T-helper 2 cell treated with Interferon-gamma antibody and Interleukin-4, amounts not matched to agents 100 ng/mL and 5 ng/mL, for 36 hours (primary cell): ENCODE measurements around the gene CXCR3. TPM values are rescaled to one million over a fixed set of nuclear protein-coding genes. Genes with fewer than 3 reads are reported as not detected.

Source experiments
- intact Hi-C: fragments of 100-400 bp; cut with micrococcal nuclease; formaldehyde crosslinking; loops from one replicate; pipeline ENCODE4 v1.15.1; 2023
- total RNA-seq: library from RNA; stranded (reverse); gene quantifications from 2 replicates; pipeline ENCODE4 v1.2.3, GENCODE V29; 2022

The CXCR3 gene
- total RNA-seq, 1 donor from 2014 or later, result 35.1 TPM

DNA sequence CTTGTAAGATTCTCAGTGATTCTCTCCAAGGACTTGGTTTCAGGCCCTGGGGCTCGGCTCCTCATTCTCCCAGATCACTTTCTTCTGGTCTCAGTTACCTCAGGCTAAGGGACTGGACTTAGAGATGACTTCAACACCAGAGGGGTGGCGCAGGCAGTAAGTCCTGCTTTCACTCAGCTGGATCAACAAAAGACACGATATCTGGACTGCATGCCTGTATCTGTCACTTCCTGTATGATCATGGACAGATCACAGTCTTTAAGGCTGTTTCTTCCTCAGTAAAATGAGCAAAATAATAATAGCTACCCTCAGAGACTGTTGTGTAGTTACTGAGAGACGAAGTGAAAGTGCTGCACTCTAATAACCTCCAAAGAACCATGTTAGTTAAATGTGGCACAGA lies 19.5 kb upstream of the CXCR3 start:
- intact Hi-C loops, result no loop called here

DNA sequence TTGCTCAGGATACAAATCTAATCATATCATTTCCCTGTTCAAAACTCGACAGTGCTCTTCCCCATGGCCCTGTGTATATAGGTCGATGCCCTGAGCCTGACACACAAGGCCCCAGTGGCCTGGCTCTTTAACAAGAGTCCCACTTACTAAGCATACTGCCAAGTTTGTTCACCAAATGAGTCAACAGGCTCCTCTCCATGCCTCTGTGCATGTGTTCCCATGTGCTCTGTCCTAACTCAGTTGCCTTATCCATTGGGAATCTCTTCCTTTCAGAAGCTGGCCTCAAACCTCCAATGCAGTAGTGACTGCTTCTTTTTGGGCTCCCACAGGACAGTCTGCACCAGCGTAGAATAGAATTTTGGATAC lies 18.9 kb upstream of the CXCR3 start:
- intact Hi-C loops, result no loop called here

DNA sequence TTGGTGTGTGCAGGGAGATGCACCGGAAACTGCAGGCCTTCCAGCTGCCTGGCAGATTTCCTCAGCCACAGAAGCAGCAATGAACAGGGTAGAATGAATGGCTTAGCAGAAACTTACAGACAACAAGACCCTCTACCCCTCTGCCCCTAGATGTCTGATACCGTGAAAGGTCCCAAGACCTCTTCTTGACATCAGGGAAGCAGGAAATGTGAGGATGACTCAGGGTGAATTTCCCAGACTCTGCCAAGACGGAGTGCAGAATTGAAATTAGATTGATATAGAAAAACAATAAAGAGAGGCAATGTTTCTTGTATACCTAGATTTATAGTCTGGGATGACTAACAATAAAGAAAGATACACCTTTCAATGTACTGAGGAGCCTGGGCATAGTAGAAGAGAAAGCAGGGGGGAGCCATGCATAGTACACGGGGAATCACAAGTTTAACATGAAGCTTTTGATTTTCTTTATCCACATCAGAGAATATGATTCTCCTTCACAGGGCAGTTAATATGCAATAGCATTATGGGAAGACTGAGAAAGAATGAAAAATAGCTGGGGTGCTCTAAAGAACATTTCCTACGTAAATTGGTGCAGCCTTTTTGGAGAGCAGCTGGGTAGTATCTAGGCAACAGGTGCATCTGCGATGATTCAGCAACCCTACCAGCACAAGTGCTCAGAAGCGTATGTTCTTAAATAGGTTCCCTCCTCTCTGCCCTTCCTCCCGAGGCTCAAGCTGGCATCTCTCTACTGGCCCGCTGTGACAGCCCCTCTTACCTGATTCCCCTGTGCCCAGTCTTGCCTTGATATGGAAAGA lies 18.3 kb upstream of the CXCR3 start:
- intact Hi-C loops, result no loop called here

DNA sequence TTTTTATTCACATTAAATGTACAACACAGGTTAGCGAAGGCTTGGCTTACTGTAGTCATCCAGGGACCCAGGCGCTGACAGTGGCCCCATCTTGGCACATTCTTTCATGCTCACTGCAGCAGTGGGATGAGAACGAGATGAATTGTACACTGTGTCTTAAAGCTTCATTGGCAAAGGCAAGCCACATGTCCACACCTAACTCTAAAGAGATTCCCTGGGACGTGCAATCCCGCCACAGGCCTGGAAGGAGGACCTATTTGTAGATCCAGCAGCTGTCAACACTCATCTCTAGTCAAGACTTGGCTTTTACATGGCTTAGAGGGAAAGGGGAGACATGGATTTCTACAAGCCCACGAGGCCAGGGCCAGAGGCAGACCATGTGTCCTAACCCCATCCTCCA lies 16.1 kb upstream of the CXCR3 start:
- intact Hi-C loops, result no loop called here

DNA sequence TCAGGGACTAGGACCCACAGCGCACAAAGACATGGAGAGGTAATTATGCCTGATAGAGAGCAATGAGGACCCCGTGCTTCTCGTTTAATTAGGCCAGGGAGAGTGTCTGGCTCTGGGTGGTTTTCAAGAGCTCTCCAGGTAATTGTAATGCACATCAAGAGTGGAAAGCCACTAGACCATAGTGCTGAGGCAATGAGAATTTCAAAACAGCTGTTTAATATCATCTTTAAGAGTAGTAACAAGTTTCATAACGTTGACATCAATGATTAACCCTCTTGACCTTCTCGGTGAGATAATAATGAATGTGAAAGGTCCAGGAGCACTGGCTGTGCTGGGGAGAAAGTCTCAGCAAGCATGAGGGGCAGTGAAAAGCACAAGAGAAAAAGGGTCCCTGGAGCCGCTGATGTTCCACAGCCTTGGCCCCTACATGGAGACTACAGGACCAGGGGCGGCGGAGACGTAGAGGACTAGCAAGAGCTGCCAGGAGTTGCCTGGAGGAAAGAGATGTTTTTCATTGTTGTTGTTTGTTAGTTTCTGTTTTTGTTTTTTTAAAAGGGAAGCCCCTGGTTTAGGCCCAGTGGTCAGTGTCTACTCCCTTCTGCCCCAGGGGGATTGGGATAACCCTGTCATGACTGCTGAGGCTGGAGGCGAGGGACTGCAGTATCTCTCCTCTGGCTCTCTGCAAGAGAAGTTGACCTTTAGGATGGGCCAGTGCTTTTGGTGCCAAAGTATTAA lies 14.8 kb upstream of the CXCR3 start:
- intact Hi-C loops, result no loop called here

DNA sequence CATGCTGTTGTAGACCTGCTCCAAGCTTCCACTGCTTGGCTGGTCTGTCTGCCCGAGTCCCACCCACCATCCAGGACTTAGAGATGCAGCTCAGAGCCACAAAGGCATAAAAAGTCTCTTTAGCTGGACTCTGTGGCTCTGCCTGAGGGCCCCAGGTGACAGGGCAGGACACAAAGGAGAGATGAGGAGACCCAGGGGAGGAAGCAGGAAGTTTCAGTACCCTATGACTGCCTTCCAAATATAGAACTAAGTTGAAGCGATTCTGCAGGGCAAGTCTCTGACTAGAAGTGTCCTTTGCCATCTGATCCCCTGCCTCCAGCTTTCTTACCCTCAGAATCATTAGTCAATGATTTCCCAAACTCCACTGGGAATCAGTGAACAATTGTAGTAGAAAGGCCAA lies 11.2 kb upstream of the CXCR3 start:
- intact Hi-C loops, result no loop called here

DNA sequence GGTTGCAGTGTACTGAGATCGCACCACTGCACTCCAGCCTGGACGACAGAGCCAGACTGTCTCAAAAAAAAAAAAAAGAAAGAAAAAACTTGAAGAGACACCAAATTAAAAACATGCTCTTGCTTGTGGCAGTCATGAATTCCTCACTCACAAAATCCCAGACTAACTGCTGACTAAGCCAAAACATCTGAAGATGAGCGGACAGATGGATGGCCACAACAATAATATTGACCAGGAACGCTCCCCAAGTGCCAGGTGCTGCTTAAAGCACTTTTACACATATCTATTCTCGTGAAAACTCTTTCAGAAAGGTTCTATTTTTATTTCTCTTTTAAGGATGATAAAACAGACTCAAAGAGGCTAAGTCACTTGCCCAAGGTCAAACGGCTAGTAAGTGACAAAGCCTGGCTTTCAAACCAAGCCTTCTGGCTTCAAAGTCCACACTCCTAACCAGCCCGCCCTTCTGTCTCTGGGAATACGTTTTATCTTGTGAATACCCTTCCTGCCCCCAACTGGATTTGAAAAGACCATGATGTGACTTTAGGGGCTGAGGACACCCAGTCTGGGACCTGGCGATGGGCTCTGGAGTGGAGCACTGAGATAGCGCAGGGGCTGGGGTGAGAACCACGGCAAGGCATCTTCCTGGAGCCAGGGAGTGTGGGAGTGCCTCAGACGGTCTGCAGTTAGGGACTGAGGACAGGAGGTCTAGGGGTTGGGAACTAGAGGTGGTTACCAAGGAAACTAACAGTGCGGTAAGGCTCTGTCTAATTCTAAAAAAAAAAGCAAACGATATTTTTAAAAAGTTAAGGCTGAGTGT lies 9.5 kb upstream of the CXCR3 start:
- intact Hi-C loops, result no loop called here

DNA sequence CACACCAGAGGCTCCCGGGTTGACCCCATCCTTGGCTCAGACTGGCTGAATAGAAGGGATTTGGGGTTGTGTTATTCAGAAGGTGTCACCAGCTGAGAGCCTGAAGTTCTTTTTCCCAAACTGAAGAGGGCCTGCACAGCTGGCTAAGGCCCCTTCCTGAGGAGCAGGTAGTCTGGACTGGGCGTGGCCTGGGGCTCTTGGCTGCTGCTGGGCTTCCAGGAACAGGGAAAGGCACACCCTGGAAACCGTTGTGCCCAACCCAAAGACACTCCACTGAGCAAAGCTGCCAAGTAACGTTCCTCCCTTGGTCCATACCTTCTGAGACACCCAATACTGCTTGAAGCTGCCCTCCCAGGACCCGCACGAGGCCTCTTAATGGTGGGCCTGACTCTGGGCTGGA lies 8.3 kb upstream of the CXCR3 start:
- intact Hi-C loops, result no loop called here

DNA sequence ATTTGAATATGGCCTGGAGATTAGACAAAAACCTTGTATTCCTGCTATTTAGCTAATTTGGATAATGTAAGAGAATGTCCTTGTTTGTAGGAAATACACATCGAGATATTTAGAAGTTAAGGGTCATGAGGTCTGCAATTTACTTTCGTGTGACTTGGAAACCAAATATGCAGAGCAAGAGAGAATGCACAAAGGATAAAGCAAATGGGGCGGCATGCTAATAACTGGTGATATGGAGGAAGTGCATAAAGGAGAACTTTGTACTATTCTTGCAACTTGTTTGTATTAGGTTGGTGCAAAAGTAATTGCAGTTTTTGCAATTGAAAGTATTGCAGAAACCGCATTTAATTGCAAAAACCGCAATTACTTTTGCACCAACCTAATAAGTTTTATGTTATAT lies 7.2 kb upstream of the CXCR3 start:
- intact Hi-C loops, result no loop called here

DNA sequence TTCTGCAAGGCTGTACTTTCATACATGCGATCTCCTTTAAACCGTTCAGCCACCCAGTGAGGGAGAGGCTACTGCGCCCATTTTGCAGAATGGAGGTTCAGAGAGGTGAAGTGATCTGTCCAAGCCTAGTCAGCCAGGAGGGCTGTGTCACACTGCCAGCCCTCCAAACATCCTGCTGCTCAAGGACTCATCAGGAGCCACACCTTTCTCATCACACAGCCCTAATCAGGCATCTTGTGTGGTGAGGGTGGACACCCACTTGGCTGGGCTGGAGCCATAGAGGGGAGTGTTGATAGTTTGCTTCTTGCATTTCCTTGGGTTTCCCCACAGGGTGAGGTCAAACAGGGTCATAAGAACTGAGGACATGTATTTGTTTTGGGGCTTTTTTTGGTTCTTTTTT lies 5.4 kb upstream of the CXCR3 start:
- intact Hi-C loops, result no loop called here

DNA sequence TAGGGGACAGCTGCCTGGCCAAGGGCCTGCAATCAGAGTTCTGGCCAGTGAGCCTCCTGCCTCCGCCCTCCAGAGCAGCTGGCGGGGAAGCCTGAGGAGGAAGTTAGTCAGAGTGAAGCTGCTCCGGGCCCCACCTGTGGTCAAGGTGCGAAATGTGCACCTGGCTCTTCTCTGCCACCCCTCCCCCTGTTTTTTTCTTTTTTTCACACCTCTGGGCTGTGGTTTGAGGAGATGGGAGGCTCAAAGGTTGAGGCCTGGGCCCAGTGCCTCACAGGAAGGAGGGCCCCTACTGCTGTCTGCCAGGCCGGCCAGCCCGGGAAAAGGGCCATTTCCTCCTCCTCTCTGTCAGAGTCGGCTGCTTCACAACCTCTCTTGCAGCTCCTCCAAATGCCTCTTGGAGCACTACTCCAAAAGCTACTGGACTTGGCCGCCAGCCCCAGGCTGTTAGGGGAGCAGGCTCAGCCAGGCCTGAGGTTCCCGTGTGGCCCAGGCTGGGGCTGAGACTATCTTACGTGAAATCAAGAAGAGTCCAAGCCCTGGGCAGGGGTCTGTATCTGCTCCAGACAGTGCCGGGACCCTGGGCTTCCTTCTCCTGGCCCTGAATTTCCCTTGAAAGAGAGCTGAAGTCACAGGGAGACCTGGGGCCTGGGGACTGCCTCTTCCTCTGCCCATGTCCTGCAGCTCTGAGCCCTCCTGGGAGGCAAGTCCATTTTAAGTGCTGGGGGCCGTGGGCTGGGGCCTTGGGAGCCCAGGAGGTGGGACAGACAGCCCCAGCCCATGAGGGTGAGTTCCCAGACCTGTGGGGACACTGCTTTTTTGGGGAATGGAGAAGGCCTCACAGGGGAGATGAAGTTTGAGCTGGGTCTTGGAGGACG lies 4.5 kb upstream of the CXCR3 start:
- intact Hi-C loops, result no loop called here

DNA sequence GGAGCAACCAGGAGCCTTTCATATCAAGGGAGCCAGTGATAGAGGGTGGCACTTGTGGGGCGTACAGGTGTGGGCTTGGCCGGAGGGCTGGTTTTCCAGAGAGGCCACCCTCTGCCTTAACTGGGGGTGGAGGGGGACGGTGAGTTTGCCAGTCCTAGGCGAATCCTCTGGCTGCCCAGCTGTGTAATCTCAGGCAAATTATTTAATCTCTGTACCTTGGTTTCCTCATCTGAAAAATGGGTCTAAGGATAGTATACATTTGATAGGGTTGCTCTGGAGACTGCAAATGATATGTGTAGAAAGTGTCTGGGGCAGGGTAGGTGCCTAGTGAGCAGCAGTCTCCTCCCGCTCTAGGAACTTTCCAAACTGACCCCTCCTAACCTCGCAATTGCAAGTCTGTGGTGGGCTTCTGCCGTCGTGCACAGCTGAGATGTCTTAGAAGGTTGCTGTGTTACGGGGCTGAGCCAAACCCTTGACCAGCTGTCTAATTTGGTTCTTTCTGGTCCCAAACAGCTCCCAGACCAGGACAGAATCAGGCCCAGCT lies 3.8 kb upstream of the CXCR3 start:
- intact Hi-C loops, result no loop called here

DNA sequence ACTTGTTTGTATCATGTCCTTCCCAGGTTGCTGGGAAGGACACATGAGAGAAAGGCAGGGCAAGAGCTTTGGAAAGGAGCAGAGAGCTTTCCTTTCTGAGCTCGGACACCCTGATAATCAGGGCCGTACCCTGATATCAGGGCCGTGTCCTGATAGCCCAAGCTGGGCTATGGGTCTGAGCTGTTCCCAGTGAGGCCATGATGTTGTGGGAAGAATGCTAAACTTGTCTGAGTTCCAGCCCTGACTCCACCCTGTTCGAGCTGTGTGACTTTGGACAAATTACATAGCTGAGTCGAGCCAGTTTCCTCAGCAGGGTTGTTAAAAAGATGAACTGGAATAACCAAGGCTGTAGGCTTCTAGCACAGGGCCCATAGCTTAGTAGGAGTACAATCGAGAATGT lies 3.3 kb upstream of the CXCR3 start:
- intact Hi-C loops, result no loop called here

DNA sequence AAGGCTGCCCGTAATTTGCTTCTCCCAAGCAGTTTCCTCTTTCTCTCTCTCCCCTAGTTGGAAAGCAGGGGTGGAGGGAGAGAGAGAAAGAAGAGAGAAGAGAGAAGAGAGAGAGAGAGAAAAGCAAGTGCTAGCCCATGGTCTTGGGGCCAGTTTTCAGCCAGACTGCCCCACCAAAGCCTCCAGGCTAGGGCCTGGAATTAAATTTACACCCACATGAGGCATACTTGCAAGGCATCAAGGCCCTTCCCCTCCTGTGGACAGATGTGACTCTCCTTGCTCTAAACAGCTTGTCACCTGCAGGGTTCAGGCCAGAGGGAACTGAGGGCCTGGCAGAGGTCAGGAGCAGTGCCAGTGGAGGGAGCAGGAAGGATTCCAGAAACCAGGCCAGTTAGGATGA lies 1.7 kb upstream of the CXCR3 start:
- intact Hi-C loops, result loop anchor here (5.0 kb wide), 2 partner anchors 73 to 88 kb away; partner anchors contain the start of gene OGT

DNA sequence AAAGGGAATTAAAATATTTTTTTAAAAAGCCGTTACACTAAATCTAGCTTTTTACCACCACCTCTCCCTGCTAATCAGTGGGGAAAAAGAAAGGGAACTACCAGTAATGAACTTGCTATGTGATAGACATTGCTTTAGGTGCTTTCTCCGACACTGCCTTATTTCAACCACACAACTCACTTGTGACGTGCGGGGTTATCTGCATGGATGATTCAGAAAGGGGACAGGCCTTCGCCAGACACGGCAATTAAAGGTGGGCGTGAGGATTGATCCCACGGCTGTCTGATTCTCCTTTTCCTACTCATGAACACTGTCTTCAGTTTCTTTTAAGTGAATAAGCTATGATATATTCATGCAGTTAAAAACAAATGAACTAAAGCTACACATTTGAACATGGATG lies 882 bp upstream of the CXCR3 start:
- intact Hi-C loops, result loop anchor here (5.0 kb wide), 2 partner anchors 72 to 87 kb away; partner anchors contain the start of gene OGT

DNA sequence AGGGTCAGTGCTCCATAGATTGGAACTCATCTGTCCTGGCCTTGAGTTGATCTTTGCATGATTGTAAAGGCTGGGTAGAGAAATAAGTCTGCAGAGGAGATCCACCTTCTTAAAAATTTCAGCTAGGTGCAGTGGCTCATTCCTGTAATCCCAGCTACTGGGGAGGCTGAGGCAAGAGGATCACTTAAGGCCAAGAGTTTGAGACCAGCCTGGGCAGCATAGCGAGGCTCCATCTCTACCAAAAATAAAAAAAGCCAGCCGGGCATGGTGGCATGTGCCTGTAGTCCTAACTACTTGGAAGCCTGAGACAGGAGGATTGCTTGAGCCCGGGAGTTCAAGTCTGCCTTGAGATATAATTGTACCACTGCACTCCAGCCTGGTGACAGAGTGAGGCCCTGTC lies 476 bp upstream of the CXCR3 start:
- intact Hi-C loops, result loop anchor here (5.0 kb wide), 2 partner anchors 71 to 86 kb away; partner anchors contain the start of gene OGT

DNA sequence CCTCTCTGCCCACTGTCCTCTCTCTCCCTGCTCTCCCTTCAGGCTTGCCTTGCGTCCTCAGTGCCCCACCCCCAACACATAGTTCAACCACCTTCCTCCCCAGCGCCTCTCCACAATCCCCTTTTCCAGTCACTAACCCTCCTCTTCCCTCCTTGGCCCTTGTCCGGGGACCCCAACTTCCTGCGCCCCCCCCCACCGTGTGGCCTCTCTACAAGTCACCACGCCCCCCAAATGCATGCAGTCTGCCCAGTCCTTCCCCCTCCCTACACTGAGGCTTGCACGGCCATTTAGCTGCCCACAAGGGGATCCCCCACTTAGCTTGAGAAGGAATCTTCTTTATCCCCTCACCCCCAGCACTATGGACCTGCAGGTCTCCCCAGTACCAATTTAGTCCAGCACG lies 569 bp downstream of the CXCR3 start:
- intact Hi-C loops, result loop anchor here (5.0 kb wide), 2 partner anchors 70 to 85 kb away; partner anchors contain the start of gene OGT

DNA sequence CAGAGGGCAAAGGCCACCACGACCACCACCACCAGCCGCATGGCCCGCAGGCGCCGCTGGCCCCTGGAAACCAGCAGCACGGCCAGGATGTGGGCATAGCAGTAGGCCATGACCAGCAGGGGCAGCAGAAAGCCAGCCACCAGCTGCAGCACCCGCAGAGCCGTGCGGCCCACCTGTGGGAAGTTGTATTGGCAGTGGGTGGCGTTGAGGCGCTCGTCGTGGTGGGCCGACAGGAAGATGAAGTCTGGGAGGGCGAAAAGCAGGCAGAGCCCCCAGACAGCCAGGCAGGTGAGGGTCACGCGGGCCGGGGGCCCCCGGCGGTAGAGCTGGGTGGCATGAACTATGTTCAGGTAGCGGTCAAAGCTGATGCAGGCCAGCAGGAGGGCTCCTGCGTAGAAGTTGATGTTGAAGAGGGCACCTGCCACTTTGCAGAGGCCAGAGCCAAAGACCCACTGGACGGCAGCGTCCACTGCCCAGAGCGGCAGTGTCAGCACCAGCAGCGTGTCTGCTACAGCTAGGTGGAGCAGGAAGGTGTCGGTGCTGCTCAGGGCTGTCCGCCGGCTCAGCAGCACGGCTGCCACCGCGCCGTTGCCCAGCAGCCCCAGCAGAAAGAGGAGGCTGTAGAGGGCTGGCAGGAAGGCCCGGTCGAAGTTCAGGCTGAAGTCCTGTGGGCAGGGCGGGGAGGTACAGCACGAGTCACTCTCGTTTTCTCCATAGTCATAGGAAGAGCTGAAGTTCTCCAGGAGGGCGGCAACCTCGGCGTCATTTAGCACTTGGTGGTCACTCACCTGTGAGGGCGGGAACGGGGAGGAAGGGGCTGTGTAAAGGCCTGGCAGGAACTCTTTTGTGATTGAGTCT lies 1.4 kb downstream of the CXCR3 start:
- intact Hi-C loops, result loop anchor here (5.0 kb wide), 2 partner anchors 70 to 85 kb away; partner anchors contain the start of gene OGT

DNA sequence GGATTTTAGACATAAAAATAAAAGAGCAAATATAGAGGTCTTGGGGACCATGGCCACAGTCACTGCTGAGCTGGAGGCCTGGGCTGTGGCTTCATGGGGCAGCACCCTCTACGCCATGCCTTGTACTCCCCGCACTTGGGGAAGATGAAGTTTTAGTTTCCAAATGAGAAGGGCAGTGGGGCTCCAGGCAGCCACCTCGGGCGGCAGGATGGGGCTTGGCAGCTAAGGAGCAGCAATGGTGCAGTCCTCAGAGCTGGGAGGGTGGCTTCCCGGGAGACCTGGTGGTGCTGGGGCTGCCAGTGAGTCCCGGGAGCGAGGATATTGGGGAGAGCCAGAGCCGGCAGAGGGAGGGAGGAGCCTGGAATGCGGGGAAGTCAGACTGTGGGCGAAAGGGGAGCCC lies 2.4 kb downstream of the CXCR3 start:
- intact Hi-C loops, result loop anchor here (5.0 kb wide), 2 partner anchors 69 to 84 kb away; partner anchors contain the start of gene OGT
